Measurements from ENCODE around the gene SPG7.
A peak's percentile ranks its signal among the peaks of the same experiment; 100 is the strongest.
"Not testable (repeated sequence)": the region's sequence is repeated elsewhere in the genome, so short reads cannot be mapped to it uniquely, and the experiment has no call there.

Gene SPG7

GRCh38 chr16:89507834-89508590, at the start of gene SPG7:
TSS of gene SPG7 (plus strand) at chr16:89508403. CDS start at chr16:89508418, 15 bp downstream.
- DNase-seq (ENCODE audit: low read depth, low spot score) = no peak
- Histone ChIP-seq H3K4me1 (ENCODE audit: control insufficient read depth, insufficient read depth, low read length) (peaks cover 2% of the 10 kb centered on the region; the same call in 1 of the 2 replicates), H3K27ac (ENCODE audit: low read length) (no peak within 1 kb of the TSS), H3K9me3 (ENCODE audit: control insufficient read depth, insufficient read depth, low read length) (no peaks in the 10 kb centered on the region), H3K36me3 (ENCODE audit: control insufficient read depth, insufficient read depth, low read length) (peaks cover 11% of the 10 kb centered on the region), H3K27me3 (ENCODE audit: control insufficient read depth, insufficient read depth, low read length) (no peaks in the 10 kb centered on the region; the same call in 1 of the 2 replicates), H3K4me3 (ENCODE audit: low read length) (peak within 1 kb of the TSS; percentile 79)
- WGBS (ENCODE audit: insufficient coverage, insufficient read length) = no CpG with 5 or more reads among the region's 90 CpGs

- no peak overlapping the region for H3K27ac ChIP-seq (ENCODE audit: low read length)
- no peaks in the 10 kb centered on the region for H3K9me3 ChIP-seq (ENCODE audit: control insufficient read depth, insufficient read depth, low read length)
- H3K36me3 ChIP-seq (ENCODE audit: control insufficient read depth, insufficient read depth, low read length) = no peaks in the 10 kb centered on the region
- H3K27me3 ChIP-seq (ENCODE audit: control insufficient read depth, insufficient read depth, low read length) = no peaks in the 10 kb centered on the region
- H3K4me3 ChIP-seq (ENCODE audit: low read length) = no peak overlapping the region
- no peak for DNase-seq (ENCODE audit: low read depth, low spot score)
- peaks cover 2% of the 10 kb centered on the region; the same call in 1 of the 2 replicates for H3K4me1 ChIP-seq (ENCODE audit: control insufficient read depth, insufficient read depth, low read length)
- WGBS (ENCODE audit: insufficient coverage, insufficient read length) = no CpG with 5 or more reads among the region's 7 CpGs
Observed at GRCh38 chr16:89458551-89458950, 49.7 kb upstream of the SPG7 start.

GRCh38 chr16:89458967-89459366, 49.2 kb upstream of the SPG7 start:
- Histone ChIP-seq H3K27me3 (ENCODE audit: control insufficient read depth, insufficient read depth, low read length) (no peaks in the 10 kb centered on the region), H3K9me3 (ENCODE audit: control insufficient read depth, insufficient read depth, low read length) (no peaks in the 10 kb centered on the region), H3K27ac (ENCODE audit: low read length) (no peak overlapping the region), H3K4me3 (ENCODE audit: low read length) (no peak overlapping the region), H3K36me3 (ENCODE audit: control insufficient read depth, insufficient read depth, low read length) (no peaks in the 10 kb centered on the region), H3K4me1 (ENCODE audit: control insufficient read depth, insufficient read depth, low read length) (peaks cover 2% of the 10 kb centered on the region; the same call in 1 of the 2 replicates)
- WGBS (ENCODE audit: insufficient coverage, insufficient read length) = no CpG with 5 or more reads among the region's 2 CpGs
- DNase-seq (ENCODE audit: low read depth, low spot score) = no peak

GRCh38 chr16:89460556-89460955, 47.6 kb upstream of the SPG7 start:
- DNase-seq (ENCODE audit: low read depth, low spot score) = no peak
- no peaks in the 10 kb centered on the region for H3K27me3 ChIP-seq (ENCODE audit: control insufficient read depth, insufficient read depth, low read length)
- no peaks in the 10 kb centered on the region for H3K9me3 ChIP-seq (ENCODE audit: control insufficient read depth, insufficient read depth, low read length)
- no peak overlapping the region for H3K4me3 ChIP-seq (ENCODE audit: low read length)
- peaks cover 2% of the 10 kb centered on the region for H3K4me1 ChIP-seq (ENCODE audit: control insufficient read depth, insufficient read depth, low read length)
- H3K36me3 ChIP-seq (ENCODE audit: control insufficient read depth, insufficient read depth, low read length) = no peaks in the 10 kb centered on the region
- H3K27ac ChIP-seq (ENCODE audit: low read length) = no peak overlapping the region
- no CpG with 5 or more reads among the region's 6 CpGs for WGBS (ENCODE audit: insufficient coverage, insufficient read length)

GRCh38 chr16:89461890-89462289, 46.3 kb upstream of the SPG7 start:
- no CpG with 5 or more reads among the region's 15 CpGs for WGBS (ENCODE audit: insufficient coverage, insufficient read length)
- H3K9me3 ChIP-seq (ENCODE audit: control insufficient read depth, insufficient read depth, low read length); H3K27me3 ChIP-seq (ENCODE audit: control insufficient read depth, insufficient read depth, low read length); H3K4me1 ChIP-seq (ENCODE audit: control insufficient read depth, insufficient read depth, low read length); H3K4me3 ChIP-seq (ENCODE audit: low read length); H3K27ac ChIP-seq (ENCODE audit: low read length); H3K36me3 ChIP-seq (ENCODE audit: control insufficient read depth, insufficient read depth, low read length); DNase-seq (ENCODE audit: low read depth, low spot score): not testable (repeated sequence)

GRCh38 chr16:89462639-89463038, 45.6 kb upstream of the SPG7 start:
- H3K27ac ChIP-seq (ENCODE audit: low read length); H3K27me3 ChIP-seq (ENCODE audit: control insufficient read depth, insufficient read depth, low read length); H3K36me3 ChIP-seq (ENCODE audit: control insufficient read depth, insufficient read depth, low read length); H3K4me1 ChIP-seq (ENCODE audit: control insufficient read depth, insufficient read depth, low read length); DNase-seq (ENCODE audit: low read depth, low spot score); H3K4me3 ChIP-seq (ENCODE audit: low read length); H3K9me3 ChIP-seq (ENCODE audit: control insufficient read depth, insufficient read depth, low read length): not testable (repeated sequence)
- no CpG with 5 or more reads among the region's 30 CpGs for WGBS (ENCODE audit: insufficient coverage, insufficient read length)

- DNase-seq (ENCODE audit: low read depth, low spot score); H3K27ac ChIP-seq (ENCODE audit: low read length); H3K4me3 ChIP-seq (ENCODE audit: low read length); H3K36me3 ChIP-seq (ENCODE audit: control insufficient read depth, insufficient read depth, low read length); H3K27me3 ChIP-seq (ENCODE audit: control insufficient read depth, insufficient read depth, low read length); H3K4me1 ChIP-seq (ENCODE audit: control insufficient read depth, insufficient read depth, low read length); H3K9me3 ChIP-seq (ENCODE audit: control insufficient read depth, insufficient read depth, low read length): not testable (repeated sequence)
- no CpG with 5 or more reads among the region's 5 CpGs for WGBS (ENCODE audit: insufficient coverage, insufficient read length)
Observed at GRCh38 chr16:89463312-89463711, 44.9 kb upstream of the SPG7 start.

GRCh38 chr16:89466920-89467319, 41.3 kb upstream of the SPG7 start:
- Histone ChIP-seq H3K9me3 (ENCODE audit: control insufficient read depth, insufficient read depth, low read length) (no peaks in the 10 kb centered on the region), H3K27me3 (ENCODE audit: control insufficient read depth, insufficient read depth, low read length) (no peaks in the 10 kb centered on the region), H3K27ac (ENCODE audit: low read length) (no peak overlapping the region), H3K36me3 (ENCODE audit: control insufficient read depth, insufficient read depth, low read length) (no peaks in the 10 kb centered on the region), H3K4me3 (ENCODE audit: low read length) (no peak overlapping the region), H3K4me1 (ENCODE audit: control insufficient read depth, insufficient read depth, low read length) (peaks cover 2% of the 10 kb centered on the region)
- WGBS (ENCODE audit: insufficient coverage, insufficient read length) = no CpG with 5 or more reads among the region's 5 CpGs
- no peak for DNase-seq (ENCODE audit: low read depth, low spot score)

GRCh38 chr16:89467382-89467781, 40.8 kb upstream of the SPG7 start:
- Histone ChIP-seq H3K4me1 (ENCODE audit: control insufficient read depth, insufficient read depth, low read length) (peaks cover 2% of the 10 kb centered on the region), H3K9me3 (ENCODE audit: control insufficient read depth, insufficient read depth, low read length) (no peaks in the 10 kb centered on the region), H3K4me3 (ENCODE audit: low read length) (no peak overlapping the region), H3K36me3 (ENCODE audit: control insufficient read depth, insufficient read depth, low read length) (no peaks in the 10 kb centered on the region), H3K27me3 (ENCODE audit: control insufficient read depth, insufficient read depth, low read length) (no peaks in the 10 kb centered on the region), H3K27ac (ENCODE audit: low read length) (no peak overlapping the region)
- no peak for DNase-seq (ENCODE audit: low read depth, low spot score)
- WGBS (ENCODE audit: insufficient coverage, insufficient read length) = no CpG with 5 or more reads among the region's 7 CpGs

GRCh38 chr16:89472711-89473075, 35.5 kb upstream of the SPG7 start:
- Histone ChIP-seq H3K27ac (ENCODE audit: low read length) (no peak overlapping the region), H3K4me3 (ENCODE audit: low read length) (no peak overlapping the region), H3K9me3 (ENCODE audit: control insufficient read depth, insufficient read depth, low read length) (no peaks in the 10 kb centered on the region), H3K36me3 (ENCODE audit: control insufficient read depth, insufficient read depth, low read length) (no peaks in the 10 kb centered on the region), H3K4me1 (ENCODE audit: control insufficient read depth, insufficient read depth, low read length) (peaks cover 3% of the 10 kb centered on the region), H3K27me3 (ENCODE audit: control insufficient read depth, insufficient read depth, low read length) (no peaks in the 10 kb centered on the region)
- no CpG with 5 or more reads among the region's 2 CpGs for WGBS (ENCODE audit: insufficient coverage, insufficient read length)
- DNase-seq (ENCODE audit: low read depth, low spot score) = no peak

- no peaks in the 10 kb centered on the region for H3K36me3 ChIP-seq (ENCODE audit: control insufficient read depth, insufficient read depth, low read length)
- H3K9me3 ChIP-seq (ENCODE audit: control insufficient read depth, insufficient read depth, low read length) = no peaks in the 10 kb centered on the region
- no peak overlapping the region for H3K4me3 ChIP-seq (ENCODE audit: low read length)
- H3K4me1 ChIP-seq (ENCODE audit: control insufficient read depth, insufficient read depth, low read length) = peaks cover 3% of the 10 kb centered on the region
- no peaks in the 10 kb centered on the region for H3K27me3 ChIP-seq (ENCODE audit: control insufficient read depth, insufficient read depth, low read length)
- H3K27ac ChIP-seq (ENCODE audit: low read length) = no peak overlapping the region
- no peak for DNase-seq (ENCODE audit: low read depth, low spot score)
- WGBS (ENCODE audit: insufficient coverage, insufficient read length) = no CpG with 5 or more reads among the region's 7 CpGs
Observed at GRCh38 chr16:89473136-89473712, 35.0 kb upstream of the SPG7 start.

Data from iPS DF 6.9 (cell line).